DOHH2 (cell line): ENCODE data around the gene AMHR2.

Source experiments
- CTCF ChIP-seq: fragments of 200-600 bp; sonication (generic); IDR thresholded peaks from one replicate; pipeline ENCODE4 v1.5.1; 2014; ENCODE audit warnings: antibody characterized with exemption, mild to moderate bottlenecking, low read depth, low read length; ENCODE audit not compliant: poor library complexity, severe bottlenecking
- EZH2phosphoT487 ChIP-seq: fragments of 200-600 bp; sonication (generic); IDR thresholded peaks from 2 replicates; pipeline ENCODE4 v1.6.1; 2017; ENCODE audit warnings: borderline replicate concordance, mild to moderate bottlenecking, antibody characterized with exemption, low read length, moderate library complexity, mixed read lengths

GRCh38 chr12:53462935-53463334 is 39.3 kb downstream of the AMHR2 start:
- TF ChIP-seq CTCF = no peak
- no peak for TF ChIP-seq EZH2phosphoT487
